Measurements from ENCODE around the gene SMURF2. TPM values are rescaled to one million over a fixed set of nuclear protein-coding genes. Genes with fewer than 3 reads are reported as not detected.

Gene SMURF2
- total and polyA plus RNA-seq, 9 of the 15 experiments (the other 6 are each of a cell fraction or from before 2014, with no cell fraction given): 3.8 to 22.0 (median 14.8) TPM

DNA sequence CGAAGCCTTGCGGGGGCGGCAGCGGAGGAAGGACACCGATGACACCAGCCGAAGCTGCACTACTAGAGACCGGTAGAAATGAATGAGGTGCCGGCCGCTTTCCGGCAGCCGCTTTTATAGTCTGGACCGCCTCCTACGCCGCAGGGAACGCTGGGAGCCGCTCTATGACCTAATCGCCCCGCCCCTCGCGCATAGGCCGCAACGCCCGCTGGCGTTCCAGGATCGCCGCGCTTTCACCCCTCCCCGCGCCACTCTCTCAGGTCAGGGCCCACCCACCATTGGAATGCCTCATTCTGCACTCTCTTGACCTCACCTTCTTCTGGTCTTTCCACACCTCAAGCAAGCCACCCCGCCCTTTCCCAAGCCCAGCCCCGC, 155.9 kb downstream of the SMURF2 start, which contains the start of gene DDX5 (continued):
- TF ChIP-seq SIN3A (IDR thresholded peaks at IDR 0.05; ENCODE audit: borderline replicate concordance in 2 of 2, control insufficient read depth in 1 of 2, low read depth in 2 of 2, low read length in 2 of 2): peak; percentile 81 to 83; a peak in 2 of 4 replicates
- TF ChIP-seq FOXK1 (CRISPR knock-in tag; IDR thresholded peaks at IDR 0.05; ENCODE audit: borderline replicate concordance): 0 out of 2 replicates have a peak, but pooled peaks have one; percentile 13
- no peak for TF ChIP-seq NFE2L1 (tag; IDR thresholded peaks at IDR 0.05; ENCODE audit: borderline replicate concordance, low read depth)
- TF ChIP-seq, protein P1, sequence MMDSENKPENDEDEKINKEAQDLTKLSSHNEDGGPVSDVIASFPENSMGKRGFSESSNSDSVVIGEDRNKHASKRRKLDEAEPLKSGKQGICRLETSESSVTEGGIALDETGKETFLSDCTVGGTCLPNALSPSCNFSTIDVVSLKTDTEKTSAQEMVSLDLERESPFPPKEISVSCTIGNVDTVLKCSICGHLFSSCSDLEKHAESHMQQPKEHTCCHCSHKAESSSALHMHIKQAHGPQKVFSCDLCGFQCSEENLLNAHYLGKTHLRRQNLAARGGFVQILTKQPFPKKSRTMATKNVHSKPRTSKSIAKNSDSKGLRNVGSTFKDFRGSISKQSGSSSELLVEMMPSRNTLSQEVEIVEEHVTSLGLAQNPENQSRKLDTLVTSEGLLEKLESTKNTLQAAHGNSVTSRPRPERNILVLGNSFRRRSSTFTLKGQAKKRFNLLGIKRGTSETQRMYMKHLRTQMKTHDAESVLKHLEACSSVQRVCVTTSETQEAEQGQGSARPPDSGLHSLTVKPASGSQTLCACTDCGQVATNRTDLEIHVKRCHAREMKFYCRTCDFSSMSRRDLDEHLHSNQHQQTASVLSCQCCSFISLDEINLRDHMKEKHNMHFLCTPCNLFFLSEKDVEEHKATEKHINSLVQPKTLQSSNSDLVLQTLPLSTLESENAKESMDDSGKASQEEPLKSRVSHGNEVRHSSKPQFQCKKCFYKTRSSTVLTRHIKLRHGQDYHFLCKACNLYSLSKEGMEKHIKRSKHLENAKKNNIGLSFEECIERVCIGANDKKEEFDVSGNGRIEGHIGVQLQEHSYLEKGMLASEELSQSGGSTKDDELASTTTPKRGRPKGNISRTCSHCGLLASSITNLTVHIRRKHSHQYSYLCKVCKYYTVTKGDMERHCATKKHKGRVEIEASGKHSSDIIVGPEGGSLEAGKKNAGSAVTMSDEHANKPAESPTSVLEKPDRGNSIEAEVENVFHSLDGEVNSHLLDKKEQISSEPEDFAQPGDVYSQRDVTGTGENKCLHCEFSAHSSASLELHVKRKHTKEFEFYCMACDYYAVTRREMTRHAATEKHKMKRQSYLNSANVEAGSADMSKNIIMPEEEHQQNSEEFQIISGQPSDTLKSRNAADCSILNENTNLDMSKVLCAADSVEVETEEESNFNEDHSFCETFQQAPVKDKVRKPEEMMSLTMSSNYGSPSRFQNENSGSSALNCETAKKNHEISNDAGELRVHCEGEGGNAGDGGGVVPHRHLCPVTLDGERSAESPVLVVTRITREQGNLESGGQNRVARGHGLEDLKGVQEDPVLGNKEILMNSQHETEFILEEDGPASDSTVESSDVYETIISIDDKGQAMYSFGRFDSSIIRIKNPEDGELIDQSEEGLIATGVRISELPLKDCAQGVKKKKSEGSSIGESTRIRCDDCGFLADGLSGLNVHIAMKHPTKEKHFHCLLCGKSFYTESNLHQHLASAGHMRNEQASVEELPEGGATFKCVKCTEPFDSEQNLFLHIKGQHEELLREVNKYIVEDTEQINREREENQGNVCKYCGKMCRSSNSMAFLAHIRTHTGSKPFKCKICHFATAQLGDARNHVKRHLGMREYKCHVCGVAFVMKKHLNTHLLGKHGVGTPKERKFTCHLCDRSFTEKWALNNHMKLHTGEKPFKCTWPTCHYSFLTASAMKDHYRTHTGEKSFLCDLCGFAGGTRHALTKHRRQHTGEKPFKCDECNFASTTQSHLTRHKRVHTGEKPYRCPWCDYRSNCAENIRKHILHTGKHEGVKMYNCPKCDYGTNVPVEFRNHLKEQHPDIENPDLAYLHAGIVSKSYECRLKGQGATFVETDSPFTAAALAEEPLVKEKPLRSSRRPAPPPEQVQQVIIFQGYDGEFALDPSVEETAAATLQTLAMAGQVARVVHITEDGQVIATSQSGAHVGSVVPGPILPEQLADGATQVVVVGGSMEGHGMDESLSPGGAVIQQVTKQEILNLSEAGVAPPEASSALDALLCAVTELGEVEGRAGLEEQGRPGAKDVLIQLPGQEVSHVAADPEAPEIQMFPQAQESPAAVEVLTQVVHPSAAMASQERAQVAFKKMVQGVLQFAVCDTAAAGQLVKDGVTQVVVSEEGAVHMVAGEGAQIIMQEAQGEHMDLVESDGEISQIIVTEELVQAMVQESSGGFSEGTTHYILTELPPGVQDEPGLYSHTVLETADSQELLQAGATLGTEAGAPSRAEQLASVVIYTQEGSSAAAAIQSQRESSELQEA (IDR thresholded peaks at IDR 0.05; ENCODE audit: low read depth): no peak
- TF ChIP-seq, protein P2, sequence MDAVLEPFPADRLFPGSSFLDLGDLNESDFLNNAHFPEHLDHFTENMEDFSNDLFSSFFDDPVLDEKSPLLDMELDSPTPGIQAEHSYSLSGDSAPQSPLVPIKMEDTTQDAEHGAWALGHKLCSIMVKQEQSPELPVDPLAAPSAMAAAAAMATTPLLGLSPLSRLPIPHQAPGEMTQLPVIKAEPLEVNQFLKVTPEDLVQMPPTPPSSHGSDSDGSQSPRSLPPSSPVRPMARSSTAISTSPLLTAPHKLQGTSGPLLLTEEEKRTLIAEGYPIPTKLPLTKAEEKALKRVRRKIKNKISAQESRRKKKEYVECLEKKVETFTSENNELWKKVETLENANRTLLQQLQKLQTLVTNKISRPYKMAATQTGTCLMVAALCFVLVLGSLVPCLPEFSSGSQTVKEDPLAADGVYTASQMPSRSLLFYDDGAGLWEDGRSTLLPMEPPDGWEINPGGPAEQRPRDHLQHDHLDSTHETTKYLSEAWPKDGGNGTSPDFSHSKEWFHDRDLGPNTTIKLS (IDR thresholded peaks at IDR 0.05; ENCODE audit: borderline replicate concordance, low read depth): no peak
- no peak for TF ChIP-seq HMG20B (CRISPR knock-in tag; IDR thresholded peaks at IDR 0.05)
- no peak for TF ChIP-seq ZNF57 (CRISPR knock-in tag; IDR thresholded peaks at IDR 0.05)
- no peak for TF ChIP-seq FOXJ2 (tag; IDR thresholded peaks at IDR 0.05)
- TF ChIP-seq ZC3H8 (IDR thresholded peaks at IDR 0.05): no peak
- TF ChIP-seq SRSF7 (optimal IDR thresholded peaks at IDR 0.05; ENCODE audit: low read depth, low read length): no peak
- TF ChIP-seq ZNF77 (CRISPR knock-in tag; IDR thresholded peaks at IDR 0.05): no peak
- no peak for TF ChIP-seq HDAC2 (IDR thresholded peaks at IDR 0.05)
- no peak for TF ChIP-seq LARP7 (IDR thresholded peaks at IDR 0.05)
- no peak for TF ChIP-seq PHF20 (IDR thresholded peaks at IDR 0.05; ENCODE audit: partially characterized antibody)
- TF ChIP-seq PTBP1 (IDR thresholded peaks at IDR 0.05; ENCODE audit: low read depth, low read length): 0 out of 2 replicates have a peak, but pooled peaks have one; percentile 52
- TF ChIP-seq SLC30A9 (CRISPR knock-in tag; IDR thresholded peaks at IDR 0.05): no peak

All from K562 (cell line).